NB4 (cell line): Measurements from ENCODE around the gene DNM1.
A peak's percentile ranks its signal among the peaks of the same experiment; 100 is the strongest.

Source experiments
- DNase-seq: peaks from one replicate; pipeline ENCODE4 v3.0.0; 2010; ENCODE audit warnings: low read depth
- H3K4me3 ChIP-seq: one replicate; pipeline ENCODE4 v1.5.1; 2011; ENCODE audit warnings: mild to moderate bottlenecking, low read depth, low read length, moderate library complexity
- CTCF ChIP-seq: IDR thresholded peaks from one replicate; pipeline ENCODE4 v1.5.1; 2012; ENCODE audit warnings: low read depth, low read length
- MAX ChIP-seq: IDR thresholded peaks from 2 replicates; pipeline ENCODE4 v1.6.1; 2011; ENCODE audit warnings: low read depth, low read length
- MYC ChIP-seq: IDR thresholded peaks from 2 replicates; pipeline ENCODE4 v1.6.1; 2011; ENCODE audit warnings: low read depth, low read length
- POLR2A ChIP-seq: IDR thresholded peaks from 2 replicates; pipeline ENCODE4 v1.6.1; 2011; ENCODE audit warnings: mild to moderate bottlenecking; ENCODE audit not compliant: insufficient read length; ENCODE audit errors: extremely low read depth

The DNM1 gene

GRCh38 chr9:128164307-128164885 is 38.8 kb upstream of the DNM1 start:
- no peak overlapping the region for H3K4me3 ChIP-seq
- DNase-seq: peak; percentile 37
- TF ChIP-seq MYC (no peak), CTCF (no peak), POLR2A (no peak), MAX (no peak)

GRCh38 chr9:128166169-128166568 is 37.0 kb upstream of the DNM1 start:
- no peak overlapping the region for H3K4me3 ChIP-seq
- no peak for DNase-seq
- TF ChIP-seq MYC (no peak), MAX (no peak), CTCF (no peak), POLR2A (no peak)

- DNase-seq: no peak
- TF ChIP-seq POLR2A (no peak), MAX (no peak), CTCF (no peak), MYC (no peak)
- H3K4me3 ChIP-seq: no peak overlapping the region
Measured at GRCh38 chr9:128167209-128167608, 36.0 kb upstream of the DNM1 start.

GRCh38 chr9:128168731-128169308 is 34.4 kb upstream of the DNM1 start:
- TF ChIP-seq MAX (no peak), MYC (no peak), CTCF (no peak), POLR2A (no peak)
- DNase-seq: no peak
- no peak overlapping the region for H3K4me3 ChIP-seq

GRCh38 chr9:128169492-128169891 is 33.7 kb upstream of the DNM1 start:
- TF ChIP-seq CTCF: no peak
- TF ChIP-seq MAX: no peak
- no peak for TF ChIP-seq POLR2A
- no peak for TF ChIP-seq MYC
- no peak overlapping the region for H3K4me3 ChIP-seq
- DNase-seq: no peak
